Upper lobe of left lung (tissue), 6 donors: Measurements from ENCODE around the gene CCHCR1. TPM values are rescaled to one million over a fixed set of nuclear protein-coding genes. Genes with fewer than 3 reads are reported as not detected.

ENCODE experiments used
- ATAC-seq, 2 donors: fragments of 200-7000 bp; cut with Tn5 transposase; one replicate each; pipeline ENCODE4 v1.9.1; 2022; ENCODE audit warnings: mild to moderate bottlenecking in 2 of 2, moderate library complexity in 2 of 2; ENCODE audit not compliant: low FRiP score in 2 of 2
- DNase-seq, 2 donors: peaks; one replicate each; pipeline ENCODE4 v3.0.0-alpha.2; 2019 to 2020
- H3K27ac ChIP-seq, 4 donors: fragments of 200-600 bp; sonication (generic); one replicate each; pipeline ENCODE4 v1.5.1; 2016 to 2019
- H3K27me3 ChIP-seq, 4 donors: fragments of 200-600 bp; sonication (generic); one replicate each; pipeline ENCODE4 v1.5.1; 2017 to 2019
- H3K36me3 ChIP-seq, 4 donors: fragments of 200-600 bp; sonication (generic); one replicate each; pipeline ENCODE4 v1.5.1; 2016 to 2019
- H3K4me1 ChIP-seq, 4 donors: fragments of 200-600 bp; sonication (generic); one replicate each; pipeline ENCODE4 v1.5.1; 2018 to 2019
- H3K4me3 ChIP-seq, 4 donors: fragments of 200-600 bp; sonication (generic); one replicate each; pipeline ENCODE4 v1.5.1; 2017 to 2019; ENCODE audit warnings: mild to moderate bottlenecking in 2 of 4, moderate library complexity in 1 of 4
- H3K9me3 ChIP-seq, 4 donors: fragments of 200-600 bp; sonication (generic); one replicate each; pipeline ENCODE4 v1.5.1; 2018 to 2019
- EP300 ChIP-seq, 4 donors: sonication (generic); formaldehyde crosslinking; IDR thresholded peaks; one replicate each; pipeline ENCODE4 v1.5.1; 2017; ENCODE audit warnings: antibody characterized with exemption in 4 of 4, control low read depth in 2 of 4
- POLR2A ChIP-seq, 4 donors: fragments of 450-650 bp; IDR thresholded peaks; one replicate each; pipeline ENCODE4 v1.5.1; 2016 to 2017; ENCODE audit warnings: antibody characterized with exemption in 4 of 4, mild to moderate bottlenecking in 2 of 4
- POLR2AphosphoS5 ChIP-seq, 2 donors: sonication (generic); formaldehyde crosslinking; IDR thresholded peaks; one replicate each; pipeline ENCODE4 v1.5.1; 2017; ENCODE audit warnings: antibody characterized with exemption in 2 of 2
- WGBS, 2 donors: methylation state at CpG; one replicate each; pipeline ENCODE4 v1.1.5; 2017 to 2018; 5-methylcytosine and 5-hydroxymethylcytosine counted together
- total RNA-seq, 6 donors: library from RNA; depleted of rRNA in 4 of 6; stranded (reverse); fragments of >200 nt in 4 of 6; gene quantifications; one replicate each; pipeline versions ENCODE4 v1.1.0 to v1.2.1, GENCODE V29; 2016 to 2021
- TF ChIP-seq, protein P1 (sequence below), 6 experiments: fragments of 450-650 bp in 4 of 6; fragments of 200-600 bp in 2 of 6; sonication (generic) in 2 of 6; IDR thresholded peaks; one replicate each; pipeline ENCODE4 v1.5.1; 2016 to 2019; ENCODE audit warnings: antibody characterized with exemption in 6 of 6
- donor health status: DM: no; HTN: no; CAD: no; lungs with moderate emphysema.
- donor health status: DM: no; HTN: yes; CAD: no; lungs with severe emphysema.

Gene CCHCR1
- total RNA-seq, 6 donors from 2014 or later: 5.5 to 83.8 (median 19.5) TPM

DNA sequence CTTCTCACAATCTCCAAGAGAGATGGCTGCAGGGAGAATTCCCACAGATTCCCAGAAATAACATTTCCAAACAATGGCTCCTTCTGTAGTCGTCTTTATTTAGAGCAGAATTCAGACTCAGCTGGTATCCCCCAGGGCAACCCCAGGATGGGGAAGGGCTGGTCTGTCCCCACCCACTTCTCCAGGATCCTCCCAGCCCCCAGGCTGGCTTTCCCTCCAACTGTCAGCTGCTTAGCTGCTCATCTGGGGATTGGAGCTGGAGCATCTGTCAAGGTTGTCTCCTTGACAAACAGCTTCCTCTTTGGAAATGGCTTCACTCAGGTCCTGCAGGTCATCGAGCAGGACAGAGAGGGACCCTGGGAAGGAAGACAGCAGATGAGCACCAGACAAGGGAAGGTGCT lies 15.2 kb downstream of the CCHCR1 start:
- 61 to 66% methylated on average over 2 of the region's 2 CpGs for WGBS, 2 donors
- peak overlapping the region in 1 of 4 donors; percentile 30 for H3K27ac ChIP-seq

DNA sequence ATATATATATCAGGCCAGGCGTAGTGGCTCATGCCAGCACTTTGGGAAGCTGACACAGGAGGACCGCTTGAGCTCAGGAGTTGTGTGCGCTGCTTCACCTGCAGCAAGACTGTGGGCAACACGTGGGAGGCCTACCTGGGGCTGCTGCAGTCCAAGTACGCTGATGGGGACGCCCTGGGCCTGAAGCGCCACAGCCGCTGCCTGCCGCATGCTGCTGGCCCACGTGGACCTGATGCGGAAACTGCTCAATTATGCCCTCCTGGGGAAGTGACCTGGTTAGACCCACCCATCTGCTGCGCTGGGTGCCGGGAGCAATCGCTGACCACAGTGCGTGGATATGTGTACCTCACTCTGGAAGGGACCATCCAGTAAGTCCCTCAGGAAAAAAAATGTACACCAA lies 17.0 kb downstream of the CCHCR1 start:
- Histone ChIP-seq H3K9me3 (no peaks in the 10 kb centered on the region), H3K27me3 (no peaks in the 10 kb centered on the region), H3K4me3 (no peak overlapping the region), H3K36me3 (peaks cover 0 to 13% (median 11%) of the 10 kb centered on the region in 4 donors), H3K4me1 (peaks cover 10 to 18% (median 13%) of the 10 kb centered on the region in 4 donors), H3K27ac (no peak overlapping the region)
- no peak for ATAC-seq
- no peak for DNase-seq
- WGBS, 2 donors: 76 to 90% methylated on average over 5 to 15 of the region's 15 CpGs
- TF ChIP-seq EP300 (IDR thresholded peaks at IDR 0.05): no peak
- TF ChIP-seq POLR2A (IDR thresholded peaks at IDR 0.05): no peak
- TF ChIP-seq, protein P1, sequence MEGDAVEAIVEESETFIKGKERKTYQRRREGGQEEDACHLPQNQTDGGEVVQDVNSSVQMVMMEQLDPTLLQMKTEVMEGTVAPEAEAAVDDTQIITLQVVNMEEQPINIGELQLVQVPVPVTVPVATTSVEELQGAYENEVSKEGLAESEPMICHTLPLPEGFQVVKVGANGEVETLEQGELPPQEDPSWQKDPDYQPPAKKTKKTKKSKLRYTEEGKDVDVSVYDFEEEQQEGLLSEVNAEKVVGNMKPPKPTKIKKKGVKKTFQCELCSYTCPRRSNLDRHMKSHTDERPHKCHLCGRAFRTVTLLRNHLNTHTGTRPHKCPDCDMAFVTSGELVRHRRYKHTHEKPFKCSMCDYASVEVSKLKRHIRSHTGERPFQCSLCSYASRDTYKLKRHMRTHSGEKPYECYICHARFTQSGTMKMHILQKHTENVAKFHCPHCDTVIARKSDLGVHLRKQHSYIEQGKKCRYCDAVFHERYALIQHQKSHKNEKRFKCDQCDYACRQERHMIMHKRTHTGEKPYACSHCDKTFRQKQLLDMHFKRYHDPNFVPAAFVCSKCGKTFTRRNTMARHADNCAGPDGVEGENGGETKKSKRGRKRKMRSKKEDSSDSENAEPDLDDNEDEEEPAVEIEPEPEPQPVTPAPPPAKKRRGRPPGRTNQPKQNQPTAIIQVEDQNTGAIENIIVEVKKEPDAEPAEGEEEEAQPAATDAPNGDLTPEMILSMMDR (IDR thresholded peaks at IDR 0.05): no peak
- TF ChIP-seq POLR2AphosphoS5 (IDR thresholded peaks at IDR 0.05): no peak

More for the DNA sequence above, 15.2 kb downstream of the CCHCR1 start:
- H3K4me3 ChIP-seq: no peak overlapping the region
- TF ChIP-seq POLR2A (IDR thresholded peaks at IDR 0.05) (no peak), POLR2AphosphoS5 (IDR thresholded peaks at IDR 0.05) (no peak), EP300 (IDR thresholded peaks at IDR 0.05) (no peak)
- TF ChIP-seq, protein P1 (IDR thresholded peaks at IDR 0.05): no peak
- H3K9me3 ChIP-seq: no peaks in the 10 kb centered on the region
- ATAC-seq (no peak), DNase-seq (no peak)
- no peaks in the 10 kb centered on the region for H3K27me3 ChIP-seq
- H3K36me3 ChIP-seq: peaks cover 0 to 13% (median 11%) of the 10 kb centered on the region in 4 donors
- peaks cover 8 to 18% (median 12%) of the 10 kb centered on the region in 4 donors for H3K4me1 ChIP-seq

DNA sequence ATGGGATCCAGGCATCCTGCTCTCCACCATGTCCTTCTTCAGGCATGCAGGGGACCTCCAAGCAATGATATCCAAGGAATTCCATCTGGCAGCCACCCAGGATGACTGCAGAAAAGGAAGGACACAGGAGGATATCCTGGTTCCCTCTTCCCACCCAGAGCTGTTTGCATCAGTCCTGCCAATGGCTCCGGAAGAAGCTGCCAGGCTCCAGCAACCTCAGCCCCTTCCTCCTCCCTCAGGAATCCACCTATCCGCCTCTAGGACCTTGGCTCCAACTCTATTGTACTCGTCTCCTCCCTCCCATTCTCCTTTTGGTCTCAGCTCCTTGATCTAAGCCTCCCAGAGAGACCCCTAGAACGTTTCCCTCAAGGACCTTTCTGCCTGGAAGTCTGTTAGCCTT lies 18.0 kb downstream of the CCHCR1 start:
- Histone ChIP-seq H3K27ac (peak overlapping the region in 1 of 4 donors; percentile 5), H3K27me3 (no peaks in the 10 kb centered on the region), H3K4me3 (no peak overlapping the region), H3K4me1 (peaks cover 10 to 18% (median 13%) of the 10 kb centered on the region in 4 donors), H3K9me3 (no peaks in the 10 kb centered on the region), H3K36me3 (peaks cover 0 to 8% (median 5%) of the 10 kb centered on the region in 4 donors)
- 23 to 41% methylated on average over 4 of the region's 4 CpGs for WGBS, 2 donors
- no peak for DNase-seq
- TF ChIP-seq EP300 (IDR thresholded peaks at IDR 0.05) (no peak), POLR2AphosphoS5 (IDR thresholded peaks at IDR 0.05) (no peak), POLR2A (IDR thresholded peaks at IDR 0.05) (no peak)
- TF ChIP-seq, protein P1 (IDR thresholded peaks at IDR 0.05): no peak
- no peak for ATAC-seq

DNA sequence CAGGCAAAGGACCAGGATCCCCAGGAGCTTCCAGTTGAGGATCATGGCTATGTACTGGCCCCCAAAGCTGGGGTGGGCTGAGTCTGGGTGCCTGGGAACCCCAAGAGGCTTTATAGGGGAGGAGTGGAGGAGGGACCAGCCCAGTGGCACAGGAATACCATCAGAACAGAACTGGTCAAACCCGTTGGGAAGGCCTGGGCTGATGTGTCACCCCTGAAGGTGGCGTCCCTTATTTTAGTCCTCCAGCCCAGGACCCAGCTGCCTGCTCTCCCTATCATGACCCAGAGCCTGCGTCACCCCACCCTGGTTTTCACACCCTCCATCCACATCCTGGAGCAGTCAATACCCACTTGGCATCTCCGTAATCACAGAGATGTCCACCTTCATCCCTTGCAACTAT lies 18.6 kb downstream of the CCHCR1 start, which contains the start of gene PSORS1C2:
Gene PSORS1C2 (minus strand): TSS at position 85 of the 400 bp plus-strand sequence. CDS start 40 bp downstream, at position 45.
- Histone ChIP-seq H3K36me3 (peaks cover 0 to 2% (median 0%) of the 10 kb centered on the region in 4 donors), H3K4me1 (peaks cover 10 to 18% (median 13%) of the 10 kb centered on the region in 4 donors), H3K9me3 (no peaks in the 10 kb centered on the region), H3K27ac (peak within 1 kb of the TSS in 1 of 4 donors; percentile 5), H3K27me3 (no peaks in the 10 kb centered on the region), H3K4me3 (no peak within 1 kb of the TSS)
- WGBS, 2 donors: 77 to 94% methylated on average over 4 of the region's 4 CpGs
- TF ChIP-seq EP300 (IDR thresholded peaks at IDR 0.05): no peak
- no peak for TF ChIP-seq POLR2AphosphoS5 (IDR thresholded peaks at IDR 0.05)
- no peak for TF ChIP-seq POLR2A (IDR thresholded peaks at IDR 0.05)
- TF ChIP-seq, protein P1 (IDR thresholded peaks at IDR 0.05): no peak
- ATAC-seq: no peak
- DNase-seq: no peak

DNA sequence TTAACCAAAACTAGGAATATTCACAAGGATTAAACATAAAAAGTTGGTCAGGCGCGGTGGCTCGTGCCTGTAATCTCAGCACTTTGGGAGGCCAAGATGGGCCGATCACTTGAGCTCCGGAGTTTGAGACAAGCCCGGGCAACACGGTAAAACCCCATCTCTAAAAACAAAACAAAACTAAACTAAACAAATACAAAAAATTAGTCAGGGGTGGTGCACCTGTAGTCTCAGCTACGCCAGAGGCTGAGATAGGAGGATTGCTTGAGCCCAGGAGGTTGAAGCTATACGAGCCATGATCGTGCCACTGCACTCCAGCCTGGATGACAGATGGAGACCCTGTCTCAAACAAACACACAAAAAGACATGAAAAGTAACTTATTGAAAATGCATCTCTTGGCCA lies 21.9 kb downstream of the CCHCR1 start:
- no peak overlapping the region for H3K4me3 ChIP-seq
- H3K4me1 ChIP-seq: peaks cover 6 to 14% (median 11%) of the 10 kb centered on the region in 4 donors
- DNase-seq (no peak), ATAC-seq (no peak)
- no peak overlapping the region for H3K27ac ChIP-seq
- H3K9me3 ChIP-seq: no peaks in the 10 kb centered on the region
- TF ChIP-seq EP300 (IDR thresholded peaks at IDR 0.05) (no peak), POLR2A (IDR thresholded peaks at IDR 0.05) (no peak), POLR2AphosphoS5 (IDR thresholded peaks at IDR 0.05) (no peak)
- TF ChIP-seq, protein P1 (IDR thresholded peaks at IDR 0.05): no peak
- no peaks in the 10 kb centered on the region for H3K36me3 ChIP-seq
- 85 to 87% methylated on average over 10 of the region's 10 CpGs for WGBS, 2 donors
- H3K27me3 ChIP-seq: no peaks in the 10 kb centered on the region
